ENCODE results near the gene TFEB. TPM values are rescaled to one million over a fixed set of nuclear protein-coding genes. Genes with fewer than 3 reads are reported as not detected.

The TFEB gene
- total RNA-seq, 1 donor from 2014 or later, result 0.13 TPM

GRCh38 chr6:41652866-41653652 lies 82.3 kb downstream of the TFEB start:
- Histone ChIP-seq H3K9me3 (ENCODE audit: low read depth) (no peaks in the 10 kb centered on the region), H2AFZ (replicated peaks) (no peak overlapping the region), H3K4me2 (no peak overlapping the region), H3K36me3 (no peaks in the 10 kb centered on the region), H4K20me1 (ENCODE audit: low read depth) (no peaks in the 10 kb centered on the region), H3K4me1 (peaks cover 11% of the 10 kb centered on the region), H3K79me2 (ENCODE audit: low read depth) (no peaks in the 10 kb centered on the region), H3K27me3 (no peaks in the 10 kb centered on the region), H3K27ac (no peak overlapping the region), H3K9ac (no peak overlapping the region), H3F3A (ENCODE audit: low read depth) (no peaks in the 10 kb centered on the region), H3K4me3 (no peak overlapping the region)
- peaks cover 13% of the 10 kb centered on the region for H3K27me3 Mint-ChIP-seq (ENCODE audit: insufficient read depth, low read depth)
- H3K36me3 Mint-ChIP-seq, result peaks cover 18% of the 10 kb centered on the region
- H3K4me3 Mint-ChIP-seq, result no peak overlapping the region
- no peak for TF ChIP-seq CTCF (IDR thresholded peaks at IDR 0.05)
- no peak for TF ChIP-seq EZH2phosphoT487 (IDR thresholded peaks at IDR 0.05)
- TF ChIP-seq EZH2 (IDR thresholded peaks at IDR 0.05), result no peak
- no peak overlapping the region for H3K27ac Mint-ChIP-seq
- H3K9me3 Mint-ChIP-seq, result no peaks in the 10 kb centered on the region
- no peak for DNase-seq (ENCODE audit: low spot score)
- H3K4me1 Mint-ChIP-seq, result peaks cover 23% of the 10 kb centered on the region

GRCh38 chr6:41651962-41652657 lies 83.3 kb downstream of the TFEB start:
- no peak overlapping the region for H3K4me3 ChIP-seq
- H4K20me1 ChIP-seq (ENCODE audit: low read depth), result no peaks in the 10 kb centered on the region
- H3K27ac ChIP-seq, result no peak overlapping the region
- H3K27ac Mint-ChIP-seq, result no peak overlapping the region
- H3K9me3 ChIP-seq (ENCODE audit: low read depth), result no peaks in the 10 kb centered on the region
- H3K27me3 Mint-ChIP-seq (ENCODE audit: insufficient read depth, low read depth), result peaks cover 10% of the 10 kb centered on the region
- H2AFZ ChIP-seq (replicated peaks), result no peak overlapping the region
- H3F3A ChIP-seq (ENCODE audit: low read depth), result no peaks in the 10 kb centered on the region
- no peak for TF ChIP-seq EZH2phosphoT487 (IDR thresholded peaks at IDR 0.05)
- TF ChIP-seq CTCF (IDR thresholded peaks at IDR 0.05), result no peak
- no peak for TF ChIP-seq EZH2 (IDR thresholded peaks at IDR 0.05)
- H3K4me1 Mint-ChIP-seq, result peaks cover 23% of the 10 kb centered on the region
- no peak overlapping the region for H3K4me2 ChIP-seq
- no peaks in the 10 kb centered on the region for H3K27me3 ChIP-seq
- no peaks in the 10 kb centered on the region for H3K79me2 ChIP-seq (ENCODE audit: low read depth)
- no peaks in the 10 kb centered on the region for H3K36me3 ChIP-seq
- no peak overlapping the region for H3K9ac ChIP-seq
- H3K4me3 Mint-ChIP-seq, result peak overlapping the region; percentile 7
- peaks cover 11% of the 10 kb centered on the region for H3K4me1 ChIP-seq
- peaks cover 19% of the 10 kb centered on the region for H3K36me3 Mint-ChIP-seq
- no peaks in the 10 kb centered on the region for H3K9me3 Mint-ChIP-seq
- DNase-seq (ENCODE audit: low spot score), result no peak

GRCh38 chr6:41651246-41651961 lies 84.0 kb downstream of the TFEB start:
- peaks cover 23% of the 10 kb centered on the region for H3K4me1 Mint-ChIP-seq
- H3K79me2 ChIP-seq (ENCODE audit: low read depth), result no peaks in the 10 kb centered on the region

More at GRCh38 chr6:41651246-41651961, 84.0 kb downstream of the TFEB start:
- Histone ChIP-seq H3F3A (ENCODE audit: low read depth) (no peaks in the 10 kb centered on the region), H3K4me3 (no peak overlapping the region), H2AFZ (replicated peaks) (no peak overlapping the region), H3K9ac (no peak overlapping the region), H4K20me1 (ENCODE audit: low read depth) (peaks cover 2% of the 10 kb centered on the region), H3K9me3 (ENCODE audit: low read depth) (no peaks in the 10 kb centered on the region), H3K27ac (no peak overlapping the region), H3K27me3 (no peaks in the 10 kb centered on the region), H3K4me2 (no peak overlapping the region), H3K36me3 (no peaks in the 10 kb centered on the region), H3K4me1 (peaks cover 9% of the 10 kb centered on the region)
- TF ChIP-seq CTCF (IDR thresholded peaks at IDR 0.05), result no peak
- TF ChIP-seq EZH2phosphoT487 (IDR thresholded peaks at IDR 0.05), result no peak
- TF ChIP-seq EZH2 (IDR thresholded peaks at IDR 0.05), result no peak
- Mint-ChIP-seq H3K27me3 (ENCODE audit: insufficient read depth, low read depth) (peaks cover 10% of the 10 kb centered on the region), H3K27ac (peak overlapping the region; percentile 72), H3K9me3 (no peaks in the 10 kb centered on the region), H3K4me3 (no peak overlapping the region), H3K36me3 (peaks cover 25% of the 10 kb centered on the region)
- no peak for DNase-seq (ENCODE audit: low spot score)
